Osteoblast (primary cell): Measurements from ENCODE around the gene ILKAP. TPM values are rescaled to one million over a fixed set of nuclear protein-coding genes. Genes with fewer than 3 reads are reported as not detected.

Source experiments
- DNase-seq: peaks from one replicate; pipeline ENCODE4 v3.0.0; 2011; ENCODE audit warnings: low spot score, mixed read lengths; ENCODE audit not compliant: insufficient read length; ENCODE audit errors: missing footprints
- H2AFZ ChIP-seq: 2 replicates; pipeline ENCODE4 v1.6.0; 2011; ENCODE audit warnings: mild to moderate bottlenecking, low read length
- H3K27ac ChIP-seq: 2 replicates; pipeline ENCODE4 v1.5.1; 2011; ENCODE audit warnings: mild to moderate bottlenecking, low read depth, low read length, moderate library complexity
- H3K27me3 ChIP-seq: 2 replicates; pipeline ENCODE4 v1.6.0; 2012; ENCODE audit warnings: mild to moderate bottlenecking, control low read depth, inconsistent platforms, low read length, moderate library complexity; ENCODE audit not compliant: insufficient read depth
- H3K36me3 ChIP-seq: 2 replicates; pipeline ENCODE4 v1.5.1; 2011; ENCODE audit warnings: mild to moderate bottlenecking, low read length, control low read depth, moderate library complexity; ENCODE audit not compliant: insufficient read depth
- H3K4me1 ChIP-seq: 2 replicates; pipeline ENCODE4 v1.5.1; 2011; ENCODE audit warnings: mild to moderate bottlenecking, low read length, control low read depth, moderate library complexity; ENCODE audit not compliant: insufficient read depth
- H3K4me2 ChIP-seq: 2 replicates; pipeline ENCODE4 v1.6.0; 2011; ENCODE audit warnings: mild to moderate bottlenecking, low read length; ENCODE audit not compliant: insufficient read depth
- H3K4me3 ChIP-seq: fragments of 200-600 bp; sonication (generic); 3 replicates; pipeline ENCODE4 v1.5.1; 2012; ENCODE audit warnings: mild to moderate bottlenecking, low read length, inconsistent platforms; ENCODE audit not compliant: insufficient read depth
- H3K79me2 ChIP-seq: 2 replicates; pipeline ENCODE4 v1.6.0; 2012; ENCODE audit warnings: mild to moderate bottlenecking, low read length, control low read depth, inconsistent platforms; ENCODE audit not compliant: insufficient read depth
- H3K9me3 ChIP-seq: 2 replicates; pipeline ENCODE4 v1.5.1; 2011; ENCODE audit warnings: low read depth, low read length, control low read depth
- H4K20me1 ChIP-seq: 2 replicates; pipeline ENCODE4 v1.6.0; 2012; ENCODE audit warnings: mild to moderate bottlenecking, low read length, control low read depth; ENCODE audit not compliant: insufficient read depth
- total RNA-seq: library from RNA; depleted of rRNA; stranded (reverse); fragments of >200 nt; gene quantifications from 2 replicates; pipeline ENCODE4 v1.2.3, GENCODE V29; 2012
- TF ChIP-seq, protein P1 (sequence below): IDR thresholded peaks from 2 replicates; pipeline ENCODE4 v1.5.1; 2011; ENCODE audit warnings: mild to moderate bottlenecking, low read depth, low read length, moderate library complexity; ENCODE audit errors: extremely low read depth

Gene ILKAP
- total RNA-seq, 1 donor: 24.2 TPM

GRCh38 chr2:238120463-238121298 is 82.8 kb downstream of the ILKAP start:
- H3K9me3 ChIP-seq: no peaks in the 10 kb centered on the region
- no peak overlapping the region for H2AFZ ChIP-seq
- H3K4me2 ChIP-seq: no peak overlapping the region
- no peak overlapping the region for H3K27ac ChIP-seq
- H3K4me1 ChIP-seq: peaks cover 7% of the 10 kb centered on the region
- peaks cover 16% of the 10 kb centered on the region for H3K27me3 ChIP-seq
- DNase-seq: peak; percentile 85
- no peaks in the 10 kb centered on the region for H3K36me3 ChIP-seq
- H3K4me3 ChIP-seq: no peak overlapping the region
- H3K79me2 ChIP-seq: no peaks in the 10 kb centered on the region
- TF ChIP-seq, protein P1, sequence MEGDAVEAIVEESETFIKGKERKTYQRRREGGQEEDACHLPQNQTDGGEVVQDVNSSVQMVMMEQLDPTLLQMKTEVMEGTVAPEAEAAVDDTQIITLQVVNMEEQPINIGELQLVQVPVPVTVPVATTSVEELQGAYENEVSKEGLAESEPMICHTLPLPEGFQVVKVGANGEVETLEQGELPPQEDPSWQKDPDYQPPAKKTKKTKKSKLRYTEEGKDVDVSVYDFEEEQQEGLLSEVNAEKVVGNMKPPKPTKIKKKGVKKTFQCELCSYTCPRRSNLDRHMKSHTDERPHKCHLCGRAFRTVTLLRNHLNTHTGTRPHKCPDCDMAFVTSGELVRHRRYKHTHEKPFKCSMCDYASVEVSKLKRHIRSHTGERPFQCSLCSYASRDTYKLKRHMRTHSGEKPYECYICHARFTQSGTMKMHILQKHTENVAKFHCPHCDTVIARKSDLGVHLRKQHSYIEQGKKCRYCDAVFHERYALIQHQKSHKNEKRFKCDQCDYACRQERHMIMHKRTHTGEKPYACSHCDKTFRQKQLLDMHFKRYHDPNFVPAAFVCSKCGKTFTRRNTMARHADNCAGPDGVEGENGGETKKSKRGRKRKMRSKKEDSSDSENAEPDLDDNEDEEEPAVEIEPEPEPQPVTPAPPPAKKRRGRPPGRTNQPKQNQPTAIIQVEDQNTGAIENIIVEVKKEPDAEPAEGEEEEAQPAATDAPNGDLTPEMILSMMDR: no peak
- no peaks in the 10 kb centered on the region for H4K20me1 ChIP-seq

Other genes with a start within 250 kb of the ILKAP start
- gene UBE2F, start 236.7 kb downstream of the ILKAP start, total RNA-seq: 39.8 and 45.1 TPM in 2 replicates
- gene SCLY, start 142.7 kb downstream of the ILKAP start, total RNA-seq: 11.6 and 12.4 TPM in 2 replicates
- 1.8 and 9.8 TPM in 2 replicates for gene ESPNL, start 103.4 kb downstream of the ILKAP start, total RNA-seq
- under 0.01 TPM in 2 replicates for gene KLHL30, start 65.0 kb downstream of the ILKAP start, total RNA-seq
- gene ERFE, start 44.7 kb downstream of the ILKAP start, total RNA-seq: 0.88 and 1.8 TPM in 2 replicates
- 1.8 and 4.0 TPM in 2 replicates for gene HES6, start 36.3 kb upstream of the ILKAP start, total RNA-seq
- 7.4 and 9.4 TPM in 2 replicates for gene PER2, start 84.9 kb upstream of the ILKAP start, total RNA-seq
- gene TRAF3IP1, start 116.8 kb upstream of the ILKAP start, total RNA-seq: 7.6 and 8.5 TPM in 2 replicates
- gene ASB1, start 223.2 kb upstream of the ILKAP start, total RNA-seq: 26.5 and 27.9 TPM in 2 replicates